HepG2 (cell line): ENCODE results near the gene HSPB6. TPM values are rescaled to one million over a fixed set of nuclear protein-coding genes. Genes with fewer than 3 reads are reported as not detected.

Experiments used
- ATAC-seq: fragments of 200-7000 bp; cut with Tn5 transposase; 3 replicates; pipeline ENCODE4 v1.9.1; 2020; ENCODE audit warnings: mild to moderate bottlenecking, moderate library complexity
- BruUV-seq: library from RNA; stranded (reverse); fragments of 400-500 nt; replicated peaks from 2 replicates; lab custom pipeline; 2021; lab: Mats Ljungman, UMichigan
- CTCF ChIA-PET: fragments of 300-600 bp; formaldehyde crosslinking; extraction: SDS; loops from one replicate; lab custom pipeline; 2021; ENCODE audit warnings: low total read pairs, inconsistent platforms, low intra/inter-chr PET ratio; lab: Yijun Ruan, JAX
- POLR2A ChIA-PET: fragments of 350-600 bp; sonication (Branson Sonifier 250); formaldehyde crosslinking; loops from one replicate; lab custom pipeline; 2020; ENCODE audit warnings: antibody characterized with exemption, inconsistent platforms; lab: Yijun Ruan, JAX
- DNase-seq: peaks from one replicate; pipeline ENCODE4 v3.0.0-alpha.2; 2015; ENCODE audit warnings: low spot score
- FAIRE-seq: peaks from 3 replicates; lab custom pipeline; 2011; peaks lifted over from hg19 to GRCh38; lab: Jason Lieb, UNC
- H2AFZ ChIP-seq: one replicate; pipeline ENCODE4 v1.6.1; 2011; ENCODE audit warnings: low read length, inconsistent platforms
- H3K27ac ChIP-seq: fragments of 300-600 bp; 3 replicates; pipeline ENCODE4 v1.8.0; 2011; ENCODE audit warnings: mixed run types, mild to moderate bottlenecking, mixed read lengths, low read length, inconsistent platforms; ENCODE audit not compliant: insufficient read depth; ENCODE audit errors: extremely low read length
- H3K27me3 ChIP-seq, 2 experiments: fragments of 200-600 bp in 1 of 2; 2 replicates in 1 of 2; 3 replicates in 1 of 2; pipeline versions ENCODE4 v1.6.0 to v1.8.0; 2011; ENCODE audit warnings: low read length in 2 of 2, mild to moderate bottlenecking in 2 of 2, moderate library complexity in 2 of 2, inconsistent platforms in 1 of 2; ENCODE audit not compliant: insufficient read depth in 2 of 2, control insufficient read depth in 1 of 2
- H3K36me3 ChIP-seq, 2 experiments: fragments of 200-600 bp in 1 of 2; replicated peaks in 1 of 2; 2 replicates in 1 of 2; 3 replicates in 1 of 2; pipeline versions ENCODE4 v1.5.1 to v1.8.0; 2011; ENCODE audit warnings: low read length in 2 of 2, inconsistent platforms in 1 of 2; ENCODE audit not compliant: insufficient read depth in 2 of 2, control insufficient read depth in 1 of 2
- H3K4me1 ChIP-seq: 2 replicates; pipeline ENCODE4 v1.5.1; 2012; ENCODE audit warnings: low read length, inconsistent platforms; ENCODE audit not compliant: insufficient read depth
- H3K4me2 ChIP-seq: 2 replicates; pipeline ENCODE4 v1.6.0; 2011; ENCODE audit warnings: low read depth, low read length, inconsistent platforms
- H3K4me3 ChIP-seq, 3 experiments: fragments of 200-600 bp in 1 of 3; sonication (generic), shearing (Covaris generic) in 1 of 3; replicated peaks in 1 of 3; 2 replicates each; pipeline ENCODE4 v1.5.1; 2011 to 2016; ENCODE audit warnings: low read length in 3 of 3, inconsistent platforms in 2 of 3, low read depth in 2 of 3, mild to moderate bottlenecking in 2 of 3, control low read depth in 1 of 3, mixed read lengths in 1 of 3; ENCODE audit not compliant: insufficient read depth in 1 of 3
- H3K79me2 ChIP-seq: one replicate; pipeline ENCODE4 v1.6.1; 2011; ENCODE audit warnings: low read length, inconsistent platforms; ENCODE audit not compliant: insufficient read depth
- H3K9ac ChIP-seq: 2 replicates; pipeline ENCODE4 v1.6.0; 2011; ENCODE audit warnings: mild to moderate bottlenecking, low read depth, low read length, inconsistent platforms; ENCODE audit not compliant: insufficient read depth
- H3K9me3 ChIP-seq: 2 replicates; pipeline ENCODE4 v1.5.1; 2012; ENCODE audit warnings: mild to moderate bottlenecking, low read length
- H4K20me1 ChIP-seq: 2 replicates; pipeline ENCODE4 v1.6.0; 2011; ENCODE audit warnings: inconsistent platforms, mild to moderate bottlenecking, low read length, moderate library complexity; ENCODE audit not compliant: insufficient read depth
- KDM1A ChIP-seq: IDR thresholded peaks from 2 replicates; pipeline ENCODE4 v1.6.1; 2016; ENCODE audit warnings: missing compliant biosample characterization
- MAFK ChIP-seq, 2 experiments: IDR thresholded peaks in 1 of 2; conservative IDR thresholded peaks in 1 of 2; 2 replicates each; pipeline ENCODE4 v1.6.1; 2011; ENCODE audit warnings: improper control_type of control experiment in 2 of 2, low read length in 2 of 2
- MXD3 ChIP-seq: IDR thresholded peaks from 2 replicates; pipeline ENCODE4 v1.6.1; 2016; ENCODE audit warnings: mild to moderate bottlenecking, missing biosample characterization, missing genetic modification reagents
- POLR2AphosphoS2 ChIP-seq: IDR thresholded peaks from 2 replicates; pipeline ENCODE4 v1.6.1; 2011; ENCODE audit warnings: low read depth, low read length, improper control_type of control experiment
- SMYD3 ChIP-seq: sonication (generic); formaldehyde crosslinking; IDR thresholded peaks from 2 replicates; pipeline ENCODE4 v1.8.1; 2023; ENCODE audit warnings: mild to moderate bottlenecking, missing genetic modification reagents
- ZNF512 ChIP-seq: sonication (generic); formaldehyde crosslinking; IDR thresholded peaks from 2 replicates; pipeline ENCODE4 v1.4.0; 2020; ENCODE audit warnings: mild to moderate bottlenecking, missing genetic modification reagents
- ZNF710 ChIP-seq: sonication (generic); formaldehyde crosslinking; IDR thresholded peaks from 2 replicates; pipeline ENCODE4 v1.5.0; 2020; ENCODE audit warnings: mild to moderate bottlenecking, missing genetic modification reagents, borderline replicate concordance
- ZNF891 ChIP-seq: sonication (generic); formaldehyde crosslinking; IDR thresholded peaks from 2 replicates; pipeline ENCODE4 v1.5.0; 2020; ENCODE audit warnings: mild to moderate bottlenecking, missing genetic modification reagents
- WGBS: methylation state at CpG from one replicate; pipeline ENCODE4 v1.1.6; 2017; ENCODE audit warnings: low lambda C conversion rate; 5-methylcytosine and 5-hydroxymethylcytosine counted together
- in situ Hi-C: cut with HindIII; loops from 2 replicates; pipeline ENCODE4 v1.10.0; 2017; ENCODE audit warnings: low pct_unique_long_range_greater_than_20kb; ENCODE audit not compliant: extremely low pct_ligation_motif_present
- intact Hi-C: fragments of 100-400 bp; cut with micrococcal nuclease; formaldehyde crosslinking; loops from one replicate; pipeline ENCODE4 v1.10.0; 2022; ENCODE audit not compliant: unreplicated experiment
- polyA plus RNA-seq, 8 experiments: library from polyadenylated mRNA; depleted of rRNA in 3 of 8; stranded (reverse) in 7 of 8; unstranded in 1 of 8; fragments of >200 nt; fragmentation: Illumina TruSeq in 4 of 8; extraction: Trizol in 4 of 8; gene quantifications; 2 replicates each; pipeline versions ENCODE4 v1.2.1 to v1.2.3, GENCODE V29; 2011 to 2016; ENCODE audit warnings: low read depth in 4 of 8, missing spikeins in 1 of 8, mixed read lengths in 1 of 8; ENCODE audit not compliant: insufficient read depth in 1 of 8
- total RNA-seq, 5 experiments: library from RNA; depleted of rRNA; stranded (reverse); fragments of >200 nt; fragmentation: Illumina TruSeq; extraction: Trizol; gene quantifications; 2 replicates each; pipeline ENCODE4 v1.2.3, GENCODE V29; 2016; ENCODE audit warnings: low read depth in 1 of 5
- TF ChIP-seq, protein P1 (sequence below): sonication (generic); formaldehyde crosslinking; IDR thresholded peaks from 2 replicates; pipeline ENCODE4 v1.4.0; 2020; ENCODE audit warnings: mild to moderate bottlenecking, missing genetic modification reagents, borderline replicate concordance

Gene HSPB6
- total and polyA plus RNA-seq, 2 of the 13 experiments (the other 11 are each of a cell fraction or from before 2014, with no cell fraction given), result 0.18 TPM; not detected in 1

DNA sequence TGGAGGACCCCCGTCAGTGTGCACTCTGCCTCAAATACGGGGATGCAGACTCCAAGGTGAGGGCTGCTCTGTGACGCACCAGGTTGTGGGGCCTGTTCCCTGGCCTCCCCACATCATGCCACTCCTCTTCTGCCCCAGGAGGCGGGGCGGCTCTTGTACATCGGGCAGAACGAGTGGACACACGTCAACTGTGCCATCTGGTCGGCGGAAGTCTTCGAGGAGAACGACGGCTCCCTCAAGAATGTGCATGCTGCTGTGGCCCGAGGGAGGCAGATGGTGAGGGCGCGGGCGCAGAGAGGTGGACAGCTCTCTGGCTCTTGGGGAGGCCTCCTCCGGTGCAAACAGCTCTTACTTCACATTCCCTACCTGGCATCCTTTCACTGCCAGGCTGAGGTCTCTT, 27.8 kb downstream of the HSPB6 start (continued):
- no peak for TF ChIP-seq ZNF891 (CRISPR knock-in tag)

DNA sequence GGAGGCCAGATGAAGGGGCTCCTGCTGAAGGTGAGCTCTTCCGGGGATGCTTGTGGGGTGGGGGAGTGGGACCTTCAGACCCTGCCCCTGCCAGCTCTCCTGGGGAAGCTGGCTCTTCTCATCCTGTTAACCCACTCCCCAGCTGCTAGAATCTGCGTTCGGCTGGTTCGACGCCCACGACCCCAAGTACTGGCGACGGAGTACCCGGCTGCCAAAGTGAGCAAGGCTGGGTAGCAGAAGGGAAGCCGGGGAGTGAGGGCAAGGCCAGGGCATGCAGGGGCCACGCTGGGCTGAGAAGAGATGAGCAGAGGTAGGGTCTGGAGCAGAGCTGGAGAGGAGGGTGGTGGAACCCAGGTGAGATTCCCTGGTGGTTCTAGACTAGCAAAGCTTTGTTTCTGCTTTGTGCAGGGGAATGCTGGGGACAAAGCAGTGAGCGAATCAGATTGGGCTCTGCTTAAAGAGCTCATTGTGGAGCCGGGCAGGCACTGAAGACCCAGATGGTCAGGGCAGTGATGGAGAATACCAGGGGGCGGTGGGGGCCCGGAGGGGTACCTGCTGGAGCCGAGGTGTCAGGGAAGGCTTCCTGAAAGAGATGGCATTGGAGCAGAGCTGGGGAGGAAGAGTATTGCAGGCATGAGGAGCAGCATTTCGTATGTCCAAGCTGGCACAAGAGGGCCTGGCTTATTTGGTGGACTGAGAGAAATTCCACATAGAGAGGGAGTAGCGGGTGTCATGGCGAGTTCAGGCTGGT, 28.7 kb downstream of the HSPB6 start:
- Histone ChIP-seq H2AFZ (no peak overlapping the region), H3K4me2 (no peak overlapping the region), H3K36me3 (peaks cover 61 to 95% of the 10 kb centered on the region in 2 experiments; a peak in 4 of 5 replicates), H3K4me1 (no peaks in the 10 kb centered on the region), H3K4me3 (no peak overlapping the region), H3K27ac (no peak overlapping the region), H3K9me3 (no peaks in the 10 kb centered on the region), H3K79me2 (no peaks in the 10 kb centered on the region), H4K20me1 (no peaks in the 10 kb centered on the region), H3K27me3 (no peaks in the 10 kb centered on the region), H3K9ac (no peak overlapping the region)
- no peak for TF ChIP-seq ZNF512 (CRISPR knock-in tag)
- TF ChIP-seq SMYD3, result no peak
- TF ChIP-seq MAFK (conservative IDR thresholded peaks at IDR 0.05 in 1 of 2, IDR thresholded peaks at IDR 0.05 in 1 of 2; ENCODE audit: low read length in 2 of 2), result no peak
- no peak for TF ChIP-seq POLR2AphosphoS2
- TF ChIP-seq, protein P1, sequence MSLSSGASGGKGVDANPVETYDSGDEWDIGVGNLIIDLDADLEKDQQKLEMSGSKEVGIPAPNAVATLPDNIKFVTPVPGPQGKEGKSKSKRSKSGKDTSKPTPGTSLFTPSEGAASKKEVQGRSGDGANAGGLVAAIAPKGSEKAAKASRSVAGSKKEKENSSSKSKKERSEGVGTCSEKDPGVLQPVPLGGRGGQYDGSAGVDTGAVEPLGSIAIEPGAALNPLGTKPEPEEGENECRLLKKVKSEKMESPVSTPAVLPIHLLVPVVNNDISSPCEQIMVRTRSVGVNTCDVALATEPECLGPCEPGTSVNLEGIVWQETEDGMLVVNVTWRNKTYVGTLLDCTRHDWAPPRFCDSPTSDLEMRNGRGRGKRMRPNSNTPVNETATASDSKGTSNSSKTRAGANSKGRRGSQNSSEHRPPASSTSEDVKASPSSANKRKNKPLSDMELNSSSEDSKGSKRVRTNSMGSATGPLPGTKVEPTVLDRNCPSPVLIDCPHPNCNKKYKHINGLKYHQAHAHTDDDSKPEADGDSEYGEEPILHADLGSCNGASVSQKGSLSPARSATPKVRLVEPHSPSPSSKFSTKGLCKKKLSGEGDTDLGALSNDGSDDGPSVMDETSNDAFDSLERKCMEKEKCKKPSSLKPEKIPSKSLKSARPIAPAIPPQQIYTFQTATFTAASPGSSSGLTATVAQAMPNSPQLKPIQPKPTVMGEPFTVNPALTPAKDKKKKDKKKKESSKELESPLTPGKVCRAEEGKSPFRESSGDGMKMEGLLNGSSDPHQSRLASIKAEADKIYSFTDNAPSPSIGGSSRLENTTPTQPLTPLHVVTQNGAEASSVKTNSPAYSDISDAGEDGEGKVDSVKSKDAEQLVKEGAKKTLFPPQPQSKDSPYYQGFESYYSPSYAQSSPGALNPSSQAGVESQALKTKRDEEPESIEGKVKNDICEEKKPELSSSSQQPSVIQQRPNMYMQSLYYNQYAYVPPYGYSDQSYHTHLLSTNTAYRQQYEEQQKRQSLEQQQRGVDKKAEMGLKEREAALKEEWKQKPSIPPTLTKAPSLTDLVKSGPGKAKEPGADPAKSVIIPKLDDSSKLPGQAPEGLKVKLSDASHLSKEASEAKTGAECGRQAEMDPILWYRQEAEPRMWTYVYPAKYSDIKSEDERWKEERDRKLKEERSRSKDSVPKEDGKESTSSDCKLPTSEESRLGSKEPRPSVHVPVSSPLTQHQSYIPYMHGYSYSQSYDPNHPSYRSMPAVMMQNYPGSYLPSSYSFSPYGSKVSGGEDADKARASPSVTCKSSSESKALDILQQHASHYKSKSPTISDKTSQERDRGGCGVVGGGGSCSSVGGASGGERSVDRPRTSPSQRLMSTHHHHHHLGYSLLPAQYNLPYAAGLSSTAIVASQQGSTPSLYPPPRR (CRISPR knock-in tag), result no peak
- TF ChIP-seq MXD3 (CRISPR knock-in tag), result no peak
- TF ChIP-seq KDM1A (CRISPR knock-in tag), result no peak
- TF ChIP-seq ZNF710 (CRISPR knock-in tag), result no peak
- ChIA-PET POLR2A (interaction anchor here (0.5 to 1.4 kb wide), 2 partner anchors 12 to 199 kb away, joined by 3 to 7 read pairs; no protein-coding TSS in a partner anchor), CTCF (no interaction called here)
- intact Hi-C loops (no loop called here), in situ Hi-C loops (no loop called here)
- no peak for ATAC-seq
- WGBS, result 98% methylated on average over 19 of the region's 19 CpGs
- FAIRE-seq, result no peak
- no peak for DNase-seq
- BruUV-seq, result no TSS peak
